ENCODE data around the gene POP4.

The POP4 gene

DNA sequence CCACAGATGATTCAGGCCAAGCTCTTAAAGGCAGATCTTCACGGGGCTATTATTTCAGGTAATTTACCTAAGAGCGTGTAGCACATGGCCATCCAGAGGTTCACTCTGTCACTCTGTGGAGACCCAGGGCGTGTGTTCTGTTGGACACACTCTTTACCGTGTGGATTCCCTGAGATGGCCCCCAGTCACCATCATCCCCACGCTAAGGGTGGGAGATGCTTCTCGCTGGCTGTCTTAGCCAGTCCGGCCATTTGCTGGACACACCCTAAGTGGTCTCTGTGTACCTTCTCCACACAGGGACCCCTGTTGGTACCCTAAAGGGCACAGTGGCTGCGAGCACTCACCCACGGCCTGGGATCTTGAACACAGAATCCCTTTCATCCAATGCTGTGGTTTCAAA lies 6.0 kb downstream of the POP4 start:
- Histone ChIP-seq H3K79me1 (replicated peaks; ENCODE audit: low read length, poor library complexity, severe bottlenecking) (peaks cover 6% of the 10 kb centered on the region), H3K9ac (ENCODE audit: low read length) (no peak overlapping the region), H2AK5ac (ENCODE audit: low read length, severe bottlenecking) (no peak overlapping the region), H2BK12ac (ENCODE audit: low read length in 2 of 2) (no peak overlapping the region), H3K4ac (ENCODE audit: low read depth in 1 of 2, low read length in 2 of 2) (no peak overlapping the region), H3K27ac (ENCODE audit: low read length, poor library complexity, severe bottlenecking) (no peak overlapping the region), H2BK5ac (ENCODE audit: low read depth, low read length, poor library complexity, severe bottlenecking) (no peak overlapping the region), H3K23ac (ENCODE audit: low read length in 2 of 2) (no peak overlapping the region), H3K14ac (ENCODE audit: low read length in 2 of 2) (no peak overlapping the region), H3K4me1 (ENCODE audit: control insufficient read depth, insufficient read depth, low read depth, low read length) (peaks cover 3% of the 10 kb centered on the region), H3K36me3 (ENCODE audit: control insufficient read depth in 1 of 2, insufficient read depth in 2 of 2, low read depth in 1 of 2, low read length in 2 of 2) (peaks cover 69 to 76% of the 10 kb centered on the region in 2 experiments), H3K4me3 (ENCODE audit: insufficient read depth in 1 of 2, low read depth in 1 of 2, low read length in 2 of 2) (no peak overlapping the region), H2BK15ac (ENCODE audit: low read depth, poor library complexity, severe bottlenecking) (no peak overlapping the region), H3K4me2 (ENCODE audit: low read length, poor library complexity, severe bottlenecking) (no peak overlapping the region), H3K27me3 (ENCODE audit: control insufficient read depth in 1 of 2, insufficient read depth in 1 of 2, low read length in 2 of 2) (no peaks in the 10 kb centered on the region), H4K8ac (ENCODE audit: low read length) (no peak overlapping the region), H2AFZ (ENCODE audit: low read depth, low read length) (no peak overlapping the region), H3K9me3 (ENCODE audit: control insufficient read depth, low read length) (no peaks in the 10 kb centered on the region), H4K91ac (ENCODE audit: low read length) (no peak overlapping the region), H2BK120ac (ENCODE audit: low read depth, low read length) (no peak overlapping the region), H3K18ac (ENCODE audit: low read depth in 1 of 2, low read length in 2 of 2) (no peak overlapping the region)
- DNase-seq = no peak
- 95% methylated on average over 9 of the region's 9 CpGs for whole genome bisulfite sequencing

DNA sequence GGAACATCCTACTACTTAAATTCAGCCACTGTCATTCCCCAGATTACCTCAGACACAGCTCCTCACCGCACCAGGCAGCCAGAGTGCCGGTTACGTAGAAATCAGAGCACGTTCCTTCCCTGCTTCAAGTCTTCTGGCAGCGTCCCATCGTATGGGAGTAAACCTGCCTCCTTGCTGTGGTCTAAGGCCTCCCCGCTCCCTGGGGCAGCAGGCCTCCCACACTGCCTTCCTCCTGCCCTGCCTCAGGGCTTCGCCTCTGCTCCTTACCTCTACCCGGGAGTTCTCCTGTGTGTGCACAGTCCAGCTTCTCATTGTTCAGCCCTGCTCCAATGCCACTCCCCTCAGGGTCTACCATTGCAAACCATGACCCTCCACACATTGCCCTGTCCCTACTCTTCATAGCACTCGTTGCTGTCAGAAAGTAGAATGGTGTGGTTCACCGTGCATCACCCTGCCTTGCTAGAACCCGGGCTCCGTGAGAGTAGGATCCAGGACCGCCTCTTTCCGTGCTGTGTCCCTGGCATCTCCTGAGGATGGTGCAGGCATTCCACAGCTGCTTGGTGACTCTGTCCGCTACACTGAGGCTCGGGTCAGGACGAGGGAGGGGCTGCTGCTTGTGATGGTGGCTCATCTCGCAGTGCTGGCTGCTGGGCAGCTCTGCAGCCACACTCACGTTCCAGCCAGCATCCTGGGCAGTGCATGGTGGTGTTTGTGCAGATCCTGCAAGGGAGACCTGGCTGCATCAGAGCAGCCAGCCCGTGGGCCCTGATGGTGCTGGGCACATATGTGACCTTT lies 6.9 kb downstream of the POP4 start:
- WGBS = 97% methylated on average over 21 of the region's 21 CpGs
- no peak overlapping the region for H3K9ac ChIP-seq (ENCODE audit: low read length)
- no peak overlapping the region for H2BK12ac ChIP-seq (ENCODE audit: low read length in 2 of 2)

GRCh38 chr19:29614046-29614445 lies 8.0 kb downstream of the POP4 start:
- H3K14ac ChIP-seq (ENCODE audit: low read length in 2 of 2) = no peak overlapping the region
- H2BK120ac ChIP-seq (ENCODE audit: low read depth, low read length) = no peak overlapping the region
- H2BK12ac ChIP-seq (ENCODE audit: low read length in 2 of 2) = no peak overlapping the region
- H2AK5ac ChIP-seq (ENCODE audit: low read length, severe bottlenecking) = no peak overlapping the region
- H3K36me3 ChIP-seq (ENCODE audit: control insufficient read depth in 1 of 2, insufficient read depth in 2 of 2, low read depth in 1 of 2, low read length in 2 of 2) = peaks cover 65 to 70% of the 10 kb centered on the region in 2 experiments
- no peak for DNase-seq
- peaks cover 6% of the 10 kb centered on the region for H3K79me1 ChIP-seq (replicated peaks; ENCODE audit: low read length, poor library complexity, severe bottlenecking)
- no peak overlapping the region for H3K4me2 ChIP-seq (ENCODE audit: low read length, poor library complexity, severe bottlenecking)
- H3K18ac ChIP-seq (ENCODE audit: low read depth in 1 of 2, low read length in 2 of 2) = no peak overlapping the region
- no peak overlapping the region for H2BK5ac ChIP-seq (ENCODE audit: low read depth, low read length, poor library complexity, severe bottlenecking)
- H4K91ac ChIP-seq (ENCODE audit: low read length) = no peak overlapping the region
- no peak overlapping the region for H3K4me3 ChIP-seq (ENCODE audit: insufficient read depth in 1 of 2, low read depth in 1 of 2, low read length in 2 of 2)
- peaks cover 3% of the 10 kb centered on the region for H3K4me1 ChIP-seq (ENCODE audit: control insufficient read depth, insufficient read depth, low read depth, low read length)
- H2BK15ac ChIP-seq (ENCODE audit: low read depth, poor library complexity, severe bottlenecking) = no peak overlapping the region
- H3K27ac ChIP-seq (ENCODE audit: low read length, poor library complexity, severe bottlenecking) = no peak overlapping the region
- no peak overlapping the region for H3K23ac ChIP-seq (ENCODE audit: low read length in 2 of 2)
- WGBS = 91% methylated on average over 7 of the region's 7 CpGs
- H3K9ac ChIP-seq (ENCODE audit: low read length) = no peak overlapping the region
- H3K4ac ChIP-seq (ENCODE audit: low read depth in 1 of 2, low read length in 2 of 2) = no peak overlapping the region
- no peak overlapping the region for H2AFZ ChIP-seq (ENCODE audit: low read depth, low read length)
- H3K27me3 ChIP-seq (ENCODE audit: control insufficient read depth in 1 of 2, insufficient read depth in 1 of 2, low read length in 2 of 2) = peaks cover 0 to 5% of the 10 kb centered on the region in 2 experiments
- H4K8ac ChIP-seq (ENCODE audit: low read length) = no peak overlapping the region
- no peaks in the 10 kb centered on the region for H3K9me3 ChIP-seq (ENCODE audit: control insufficient read depth, low read length)

More for the DNA sequence above, 6.9 kb downstream of the POP4 start:
- Histone ChIP-seq H3K4ac (ENCODE audit: low read depth in 1 of 2, low read length in 2 of 2) (no peak overlapping the region), H3K4me1 (ENCODE audit: control insufficient read depth, insufficient read depth, low read depth, low read length) (peaks cover 3% of the 10 kb centered on the region), H3K23ac (ENCODE audit: low read length in 2 of 2) (no peak overlapping the region), H2BK120ac (ENCODE audit: low read depth, low read length) (no peak overlapping the region), H3K27me3 (ENCODE audit: control insufficient read depth in 1 of 2, insufficient read depth in 1 of 2, low read length in 2 of 2) (no peaks in the 10 kb centered on the region), H3K14ac (ENCODE audit: low read length in 2 of 2) (no peak overlapping the region), H2AK5ac (ENCODE audit: low read length, severe bottlenecking) (no peak overlapping the region), H3K9me3 (ENCODE audit: control insufficient read depth, low read length) (no peaks in the 10 kb centered on the region), H3K36me3 (ENCODE audit: control insufficient read depth in 1 of 2, insufficient read depth in 2 of 2, low read depth in 1 of 2, low read length in 2 of 2) (peaks cover 69 to 76% of the 10 kb centered on the region in 2 experiments), H3K18ac (ENCODE audit: low read depth in 1 of 2, low read length in 2 of 2) (no peak overlapping the region), H2BK15ac (ENCODE audit: low read depth, poor library complexity, severe bottlenecking) (no peak overlapping the region), H4K8ac (ENCODE audit: low read length) (no peak overlapping the region), H4K91ac (ENCODE audit: low read length) (no peak overlapping the region), H2AFZ (ENCODE audit: low read depth, low read length) (no peak overlapping the region), H3K4me3 (ENCODE audit: insufficient read depth in 1 of 2, low read depth in 1 of 2, low read length in 2 of 2) (no peak overlapping the region), H3K79me1 (replicated peaks; ENCODE audit: low read length, poor library complexity, severe bottlenecking) (peaks cover 6% of the 10 kb centered on the region), H2BK5ac (ENCODE audit: low read depth, low read length, poor library complexity, severe bottlenecking) (no peak overlapping the region), H3K27ac (ENCODE audit: low read length, poor library complexity, severe bottlenecking) (no peak overlapping the region), H3K4me2 (ENCODE audit: low read length, poor library complexity, severe bottlenecking) (no peak overlapping the region)
- no peak for DNase-seq

- no peak overlapping the region for H4K8ac ChIP-seq (ENCODE audit: low read length)
- no peak overlapping the region for H4K91ac ChIP-seq (ENCODE audit: low read length)
- no peak overlapping the region for H2BK12ac ChIP-seq (ENCODE audit: low read length in 2 of 2)
- no peak overlapping the region for H3K4ac ChIP-seq (ENCODE audit: low read depth in 1 of 2, low read length in 2 of 2)
- no peak for DNase-seq
- peaks cover 3% of the 10 kb centered on the region for H3K4me1 ChIP-seq (ENCODE audit: control insufficient read depth, insufficient read depth, low read depth, low read length)
- H2BK15ac ChIP-seq (ENCODE audit: low read depth, poor library complexity, severe bottlenecking) = no peak overlapping the region
- H3K27me3 ChIP-seq (ENCODE audit: control insufficient read depth in 1 of 2, insufficient read depth in 1 of 2, low read length in 2 of 2) = peaks cover 4 to 5% of the 10 kb centered on the region in 2 experiments
- no peak overlapping the region for H2AK5ac ChIP-seq (ENCODE audit: low read length, severe bottlenecking)
- no peaks in the 10 kb centered on the region for H3K9me3 ChIP-seq (ENCODE audit: control insufficient read depth, low read length)
- H3K79me1 ChIP-seq (replicated peaks; ENCODE audit: low read length, poor library complexity, severe bottlenecking) = peaks cover 6% of the 10 kb centered on the region
- H2BK120ac ChIP-seq (ENCODE audit: low read depth, low read length) = no peak overlapping the region
- no peak overlapping the region for H3K4me2 ChIP-seq (ENCODE audit: low read length, poor library complexity, severe bottlenecking)
- H2BK5ac ChIP-seq (ENCODE audit: low read depth, low read length, poor library complexity, severe bottlenecking) = no peak overlapping the region
- no peak overlapping the region for H3K27ac ChIP-seq (ENCODE audit: low read length, poor library complexity, severe bottlenecking)
- WGBS = 100% methylated on average over 1 of the region's 4 CpGs
- no peak overlapping the region for H3K14ac ChIP-seq (ENCODE audit: low read length in 2 of 2)
- no peak overlapping the region for H3K4me3 ChIP-seq (ENCODE audit: insufficient read depth in 1 of 2, low read depth in 1 of 2, low read length in 2 of 2)
- no peak overlapping the region for H3K9ac ChIP-seq (ENCODE audit: low read length)
- peaks cover 58 to 62% of the 10 kb centered on the region in 2 experiments for H3K36me3 ChIP-seq (ENCODE audit: control insufficient read depth in 1 of 2, insufficient read depth in 2 of 2, low read depth in 1 of 2, low read length in 2 of 2)
- no peak overlapping the region for H3K23ac ChIP-seq (ENCODE audit: low read length in 2 of 2)
- H3K18ac ChIP-seq (ENCODE audit: low read depth in 1 of 2, low read length in 2 of 2) = no peak overlapping the region
- no peak overlapping the region for H2AFZ ChIP-seq (ENCODE audit: low read depth, low read length)
Observed at GRCh38 chr19:29614780-29615179, 8.7 kb downstream of the POP4 start.
